RWPE2 (cell line): ENCODE data around the gene FBXW4.

Experiments used
- ATAC-seq: fragments of 200-7000 bp; cut with Tn5 transposase; 3 replicates; pipeline ENCODE4 v1.9.1; 2021; ENCODE audit warnings: low read depth
- DNase-seq: peaks from one replicate; pipeline ENCODE4 v3.0.0-alpha.2; 2020; ENCODE audit warnings: low spot score
- H3K27ac ChIP-seq: fragments of 450-650 bp; 2 replicates; pipeline ENCODE4 v1.5.1; 2017; ENCODE audit warnings: mild to moderate bottlenecking; ENCODE audit not compliant: poor library complexity, severe bottlenecking
- H3K27me3 ChIP-seq: fragments of 250-450 bp; sonication (Bioruptor Pico); 2 replicates; pipeline ENCODE4 v1.5.1; 2021; ENCODE audit warnings: mild to moderate bottlenecking, moderate library complexity; ENCODE audit not compliant: insufficient read depth, poor library complexity, severe bottlenecking
- H3K36me3 ChIP-seq: fragments of 250-450 bp; sonication (Bioruptor Pico); 2 replicates; pipeline ENCODE4 v1.5.1; 2020; ENCODE audit warnings: low read depth, mild to moderate bottlenecking, moderate library complexity
- H3K4me1 ChIP-seq: fragments of 250-450 bp; sonication (Bioruptor Pico); 2 replicates; pipeline ENCODE4 v1.5.1; 2021; ENCODE audit warnings: mild to moderate bottlenecking, moderate library complexity; ENCODE audit not compliant: insufficient read depth, poor library complexity, severe bottlenecking
- H3K4me3 ChIP-seq: fragments of 250-450 bp; sonication (Bioruptor Pico); 2 replicates; pipeline ENCODE4 v1.5.1; 2021; ENCODE audit warnings: mild to moderate bottlenecking, moderate library complexity; ENCODE audit not compliant: severe bottlenecking
- H3K9me3 ChIP-seq: fragments of 250-450 bp; sonication (Bioruptor Pico); 2 replicates; pipeline ENCODE4 v1.5.1; 2021; ENCODE audit warnings: mild to moderate bottlenecking, moderate library complexity; ENCODE audit not compliant: severe bottlenecking
- TF ChIP-seq, protein P1 (sequence below): fragments of 450-650 bp; IDR thresholded peaks from one replicate; pipeline ENCODE4 v1.5.1; 2017; ENCODE audit warnings: mild to moderate bottlenecking, moderate library complexity; ENCODE audit not compliant: poor library complexity, severe bottlenecking

Gene FBXW4

DNA sequence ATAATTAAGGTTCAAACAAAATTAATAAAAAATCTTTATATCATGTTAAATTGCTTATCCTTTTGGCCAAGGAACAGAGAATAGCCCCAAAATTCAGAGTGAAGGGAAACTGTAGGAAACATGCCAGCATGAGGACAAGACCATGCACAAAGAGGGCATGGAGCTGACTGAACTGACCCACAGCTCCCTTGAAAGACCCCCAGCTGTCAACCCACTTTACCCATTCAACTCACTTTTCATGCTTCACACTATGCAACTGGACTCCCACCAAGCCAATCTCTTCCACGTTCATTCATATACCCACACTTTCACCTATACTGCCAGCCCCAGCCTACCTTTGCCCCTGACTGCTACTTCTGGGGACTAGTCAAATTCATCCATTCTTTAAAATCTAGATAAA is 10.2 kb downstream of the FBXW4 start:
- no peak for ATAC-seq

DNA sequence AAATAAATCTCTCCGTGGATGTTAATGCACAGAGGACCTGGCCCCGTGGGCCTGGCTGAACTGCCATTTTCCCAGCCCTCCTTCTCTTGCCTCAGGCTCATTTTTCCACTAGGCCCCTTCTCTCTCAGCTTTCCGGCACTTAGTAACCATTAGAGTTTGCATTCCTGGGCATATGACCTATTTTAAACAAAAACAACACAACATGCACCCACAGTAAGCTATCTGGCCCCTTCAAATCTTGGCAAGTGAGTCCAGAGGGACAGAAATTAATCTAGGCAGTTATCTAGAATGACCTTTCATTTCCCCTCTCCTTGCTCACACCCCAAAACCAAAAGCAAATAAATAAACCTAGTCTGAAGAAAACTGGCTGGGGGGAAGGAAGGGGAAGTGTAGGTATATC is 11.7 kb downstream of the FBXW4 start:
- no peak for DNase-seq
- Histone ChIP-seq H3K27me3 (no peaks in the 10 kb centered on the region), H3K4me3 (no peak overlapping the region), H3K9me3 (no peaks in the 10 kb centered on the region), H3K4me1 (no peaks in the 10 kb centered on the region), H3K36me3 (no peaks in the 10 kb centered on the region), H3K27ac (no peak overlapping the region)
- TF ChIP-seq, protein P1, sequence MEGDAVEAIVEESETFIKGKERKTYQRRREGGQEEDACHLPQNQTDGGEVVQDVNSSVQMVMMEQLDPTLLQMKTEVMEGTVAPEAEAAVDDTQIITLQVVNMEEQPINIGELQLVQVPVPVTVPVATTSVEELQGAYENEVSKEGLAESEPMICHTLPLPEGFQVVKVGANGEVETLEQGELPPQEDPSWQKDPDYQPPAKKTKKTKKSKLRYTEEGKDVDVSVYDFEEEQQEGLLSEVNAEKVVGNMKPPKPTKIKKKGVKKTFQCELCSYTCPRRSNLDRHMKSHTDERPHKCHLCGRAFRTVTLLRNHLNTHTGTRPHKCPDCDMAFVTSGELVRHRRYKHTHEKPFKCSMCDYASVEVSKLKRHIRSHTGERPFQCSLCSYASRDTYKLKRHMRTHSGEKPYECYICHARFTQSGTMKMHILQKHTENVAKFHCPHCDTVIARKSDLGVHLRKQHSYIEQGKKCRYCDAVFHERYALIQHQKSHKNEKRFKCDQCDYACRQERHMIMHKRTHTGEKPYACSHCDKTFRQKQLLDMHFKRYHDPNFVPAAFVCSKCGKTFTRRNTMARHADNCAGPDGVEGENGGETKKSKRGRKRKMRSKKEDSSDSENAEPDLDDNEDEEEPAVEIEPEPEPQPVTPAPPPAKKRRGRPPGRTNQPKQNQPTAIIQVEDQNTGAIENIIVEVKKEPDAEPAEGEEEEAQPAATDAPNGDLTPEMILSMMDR, result no peak
- ATAC-seq, result no peak

More for the DNA sequence above, 10.2 kb downstream of the FBXW4 start:
- Histone ChIP-seq H3K27ac (no peak overlapping the region), H3K27me3 (no peaks in the 10 kb centered on the region), H3K4me3 (no peak overlapping the region), H3K9me3 (no peaks in the 10 kb centered on the region), H3K4me1 (no peaks in the 10 kb centered on the region), H3K36me3 (0 out of 2 replicates have a peak, but pooled peaks cover 3% of the 10 kb centered on the region)
- TF ChIP-seq, protein P1, result no peak
- no peak for DNase-seq

DNA sequence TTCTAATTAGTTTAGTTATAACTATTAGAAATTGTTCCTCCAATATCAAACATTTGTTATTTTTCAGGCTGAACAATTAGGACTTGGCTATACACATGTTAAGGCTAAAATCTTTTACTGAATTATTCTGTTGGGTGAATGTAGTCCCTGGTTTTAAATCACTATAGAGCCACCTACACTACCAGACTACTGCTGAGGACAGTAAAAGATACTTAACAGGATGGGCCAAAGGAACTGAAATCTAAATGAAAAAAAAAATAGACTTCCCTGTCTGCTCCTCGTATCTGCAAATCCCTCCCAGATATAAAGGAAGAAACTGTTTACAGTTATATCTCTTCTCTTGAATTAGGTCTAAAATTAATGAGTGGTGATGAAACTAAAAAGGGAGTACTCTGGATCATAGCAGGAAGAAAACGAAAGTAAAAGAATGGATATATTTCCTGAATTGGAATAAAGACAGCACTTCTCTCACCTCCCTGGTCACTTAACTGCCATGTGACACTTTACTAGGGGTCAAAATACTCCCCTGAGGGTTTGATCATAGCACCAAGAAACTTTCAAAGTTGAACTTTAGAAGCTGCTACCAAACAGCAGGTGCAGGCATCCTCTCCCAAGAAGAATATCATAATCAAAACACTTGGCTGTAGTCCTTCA is 12.7 kb downstream of the FBXW4 start:
- H3K4me1 ChIP-seq, result no peaks in the 10 kb centered on the region
- H3K36me3 ChIP-seq, result peaks cover 1% of the 10 kb centered on the region; the same call in 1 of the 2 replicates
- DNase-seq, result no peak
- TF ChIP-seq, protein P1, result no peak
- ATAC-seq, result no peak
- H3K9me3 ChIP-seq, result no peaks in the 10 kb centered on the region
- H3K27ac ChIP-seq, result no peak overlapping the region
- H3K4me3 ChIP-seq, result no peak overlapping the region
- no peaks in the 10 kb centered on the region for H3K27me3 ChIP-seq

DNA sequence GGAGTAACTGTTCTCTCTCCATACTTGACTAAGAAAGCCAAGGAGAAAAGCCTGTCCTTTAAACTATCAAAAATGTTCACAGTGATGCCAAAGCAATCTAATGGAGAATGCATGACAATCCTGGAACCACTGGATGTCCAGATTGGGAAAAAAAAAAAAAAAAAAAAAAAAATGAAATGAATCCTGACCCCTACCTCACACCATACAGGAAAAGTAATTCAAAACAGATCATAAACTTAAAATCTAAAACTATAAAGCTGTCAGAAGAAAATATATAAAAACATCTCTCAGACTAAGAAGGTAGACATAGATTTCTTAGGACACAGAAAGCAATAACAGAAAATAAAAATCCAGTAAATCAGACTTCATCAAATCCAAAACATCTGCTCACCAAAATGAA is 18.4 kb downstream of the FBXW4 start:
- Histone ChIP-seq H3K4me3 (no peak overlapping the region), H3K9me3 (no peaks in the 10 kb centered on the region), H3K4me1 (no peaks in the 10 kb centered on the region), H3K36me3 (peaks cover 33% of the 10 kb centered on the region), H3K27me3 (no peaks in the 10 kb centered on the region), H3K27ac (no peak overlapping the region)
- TF ChIP-seq, protein P1, result no peak
- no peak for ATAC-seq
- no peak for DNase-seq

DNA sequence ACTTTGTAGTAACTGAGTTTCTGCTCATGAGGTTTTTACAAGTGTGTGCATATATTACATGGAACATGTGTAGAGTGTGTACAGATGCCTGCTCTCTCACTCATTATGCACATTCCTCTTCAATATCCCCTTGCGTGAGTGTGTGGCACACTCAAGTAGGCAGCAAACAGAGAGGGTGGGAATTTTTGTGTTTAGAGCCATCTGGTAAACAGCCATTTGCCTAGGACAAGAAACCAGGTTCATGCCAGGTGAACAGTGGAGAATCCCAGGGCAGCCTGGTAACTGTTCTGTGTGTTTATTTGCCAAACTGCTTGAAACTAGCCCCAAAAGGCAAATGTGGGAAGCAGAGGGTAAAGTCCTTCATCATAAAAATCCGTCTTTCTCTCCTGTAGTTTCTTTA is 19.9 kb downstream of the FBXW4 start:
- DNase-seq (no peak), ATAC-seq (no peak)
- peaks cover 47% of the 10 kb centered on the region for H3K36me3 ChIP-seq
- H3K4me3 ChIP-seq, result no peak overlapping the region
- no peak overlapping the region for H3K27ac ChIP-seq
- TF ChIP-seq, protein P1, result no peak
- no peaks in the 10 kb centered on the region for H3K27me3 ChIP-seq
- no peaks in the 10 kb centered on the region for H3K4me1 ChIP-seq
- no peaks in the 10 kb centered on the region for H3K9me3 ChIP-seq
